Kidney (tissue), 14 donors: ENCODE data around the gene RGS6. TPM values are rescaled to one million over a fixed set of nuclear protein-coding genes. Genes with fewer than 3 reads are reported as not detected.

ENCODE experiments used
- DNase-seq, 5 donors: peaks; one replicate each; pipeline ENCODE4 v3.0.0-alpha.2; 2013 to 2020
- FAIRE-seq: peaks from 2 replicates; lab custom pipeline; 2012; peaks lifted over from hg19 to GRCh38; lab: Jason Lieb, UNC
- H3K27ac ChIP-seq, 2 donors: one replicate each; pipeline ENCODE4 v1.7.0; 2013; ENCODE audit warnings: low read depth in 2 of 2, low read length in 2 of 2, inconsistent platforms in 1 of 2
- H3K27me3 ChIP-seq: one replicate; pipeline ENCODE4 v1.7.1; 2013; ENCODE audit warnings: low read length, inconsistent platforms; ENCODE audit not compliant: control insufficient read depth, insufficient read depth
- H3K36me3 ChIP-seq, 3 donors: one replicate each; pipeline versions ENCODE4 v1.7.0 to v1.7.1; 2013; ENCODE audit warnings: low read length in 3 of 3, control low read depth in 1 of 3, inconsistent platforms in 1 of 3; ENCODE audit not compliant: insufficient read depth in 3 of 3, control insufficient read depth in 2 of 3
- H3K4me1 ChIP-seq, 3 donors: one replicate each; pipeline versions ENCODE4 v1.7.0 to v1.7.1; 2013; ENCODE audit warnings: low read length in 3 of 3, inconsistent platforms in 1 of 3, low read depth in 1 of 3; ENCODE audit not compliant: control insufficient read depth in 2 of 3, insufficient read depth in 2 of 3
- H3K4me3 ChIP-seq, 3 donors: one replicate each; pipeline versions ENCODE4 v1.7.0 to v1.8.1; 2013; ENCODE audit warnings: low read length in 3 of 3, control low read depth in 1 of 3, inconsistent platforms in 1 of 3
- H3K9ac ChIP-seq, 3 donors: one replicate each; pipeline versions ENCODE4 v1.7.0 to v1.7.1; 2013; ENCODE audit warnings: low read length in 3 of 3, control low read depth in 1 of 3, inconsistent platforms in 1 of 3
- H3K9me3 ChIP-seq, 3 donors: one replicate each; pipeline versions ENCODE4 v1.7.0 to v1.7.1; 2013; ENCODE audit warnings: low read length in 3 of 3, control low read depth in 1 of 3, inconsistent platforms in 1 of 3; ENCODE audit not compliant: control insufficient read depth in 2 of 3, insufficient read depth in 1 of 3
- CTCF ChIP-seq: IDR thresholded peaks from 3 replicates; pipeline ENCODE4 v1.5.1; 2012; ENCODE audit warnings: mild to moderate bottlenecking, moderate library complexity, borderline replicate concordance; ENCODE audit not compliant: insufficient read depth; ENCODE audit errors: extremely low read depth
- intact Hi-C: fragments of 100-400 bp; cut with DNase I; formaldehyde crosslinking; loops from one replicate; pipeline ENCODE4 v1.11.1; 2022
- polyA plus RNA-seq: library from polyadenylated mRNA; stranded (reverse); fragments of 350-450 nt; fragmentation: Illumina TruSeq; extraction: RNeasy Lipid Tissue Mini Kit (QIAGEN cat#74804); gene quantifications from one replicate; pipeline ENCODE4 v1.2.3, GENCODE V29; 2014; ENCODE audit warnings: low read depth, low replicate concordance; ENCODE audit not compliant: insufficient read depth
- total RNA-seq: library from RNA; stranded (reverse); fragmentation: NEBNext Ultra II Directional; extraction: Animal tissue kit (Norgen Biotek cat#: 25700); gene quantifications from one replicate; pipeline ENCODE4 v1.2.1, GENCODE V29; 2021
- donor health status: control.
- donor health status: control.
- donor health status: control.
- donor health status: control.
- donor health status: control.
- donor health status: DM: yes; HTN: yes; CAD: no.
- donor health status: Normal renal cell carcinoma (clear cell type).

RGS6 gene
- total and polyA plus RNA-seq, 2 donors from 2014 or later = 1.1 to 1.4 TPM

GRCh38 chr14:72603639-72604038 is 671.4 kb downstream of the RGS6 start:
- no peak for FAIRE-seq
- H3K9ac ChIP-seq = no peak overlapping the region
- no peak overlapping the region for H3K27ac ChIP-seq
- no peak for TF ChIP-seq CTCF
- H3K27me3 ChIP-seq = no peaks in the 10 kb centered on the region
- no peaks in the 10 kb centered on the region for H3K4me1 ChIP-seq
- H3K4me3 ChIP-seq = no peak overlapping the region
- no peaks in the 10 kb centered on the region for H3K36me3 ChIP-seq
- intact Hi-C loops = no loop called here
- no peaks in the 10 kb centered on the region for H3K9me3 ChIP-seq
- DNase-seq = no peak

GRCh38 chr14:72604133-72604532 is 671.9 kb downstream of the RGS6 start:
- no peaks in the 10 kb centered on the region for H3K27me3 ChIP-seq
- H3K4me1 ChIP-seq = no peaks in the 10 kb centered on the region
- H3K9me3 ChIP-seq = no peaks in the 10 kb centered on the region
- no peak for FAIRE-seq
- intact Hi-C loops = no loop called here
- no peak for DNase-seq
- no peak overlapping the region for H3K4me3 ChIP-seq
- no peak overlapping the region for H3K9ac ChIP-seq
- H3K36me3 ChIP-seq = no peaks in the 10 kb centered on the region
- H3K27ac ChIP-seq = no peak overlapping the region
- TF ChIP-seq CTCF = no peak

GRCh38 chr14:72605096-72605920 is 673.1 kb downstream of the RGS6 start:
- no peaks in the 10 kb centered on the region for H3K27me3 ChIP-seq
- H3K4me3 ChIP-seq = no peak overlapping the region
- H3K9ac ChIP-seq = no peak overlapping the region
- DNase-seq (no peak), FAIRE-seq (no peak)
- H3K4me1 ChIP-seq = no peaks in the 10 kb centered on the region
- intact Hi-C loops = no loop called here
- TF ChIP-seq CTCF = no peak
- H3K9me3 ChIP-seq = no peaks in the 10 kb centered on the region
- no peaks in the 10 kb centered on the region for H3K36me3 ChIP-seq
- H3K27ac ChIP-seq = no peak overlapping the region

GRCh38 chr14:72605921-72606220 is 673.6 kb downstream of the RGS6 start:
- no peaks in the 10 kb centered on the region for H3K4me1 ChIP-seq
- intact Hi-C loops = no loop called here
- no peaks in the 10 kb centered on the region for H3K9me3 ChIP-seq
- H3K9ac ChIP-seq = no peak overlapping the region
- TF ChIP-seq CTCF = no peak
- no peak overlapping the region for H3K27ac ChIP-seq
- FAIRE-seq (no peak), DNase-seq (no peak)
- H3K27me3 ChIP-seq = no peaks in the 10 kb centered on the region
- H3K4me3 ChIP-seq = no peak overlapping the region
- H3K36me3 ChIP-seq = no peaks in the 10 kb centered on the region
